IPS DF 6.9 (cell line): ENCODE data around the gene PLCB1.

ENCODE experiments used
- DNase-seq: peaks from one replicate; pipeline ENCODE4 v3.0.0-alpha.2; 2013; ENCODE audit warnings: low read depth, low spot score
- H3K27ac ChIP-seq: one replicate; pipeline ENCODE4 v1.5.1; 2013; ENCODE audit warnings: low read length, control low read depth
- H3K27me3 ChIP-seq: 2 replicates; pipeline ENCODE4 v1.6.1; 2013; ENCODE audit warnings: mild to moderate bottlenecking, low read length; ENCODE audit not compliant: control insufficient read depth, insufficient read depth
- H3K36me3 ChIP-seq: 2 replicates; pipeline ENCODE4 v1.6.1; 2013; ENCODE audit warnings: low read length; ENCODE audit not compliant: control insufficient read depth, insufficient read depth
- H3K4me1 ChIP-seq: 2 replicates; pipeline ENCODE4 v1.6.1; 2013; ENCODE audit warnings: low read length; ENCODE audit not compliant: control insufficient read depth, insufficient read depth
- H3K4me3 ChIP-seq: 2 replicates; pipeline ENCODE4 v1.5.1; 2013; ENCODE audit warnings: mild to moderate bottlenecking, low read length
- H3K9me3 ChIP-seq: 2 replicates; pipeline ENCODE4 v1.6.1; 2013; ENCODE audit warnings: low read length, inconsistent platforms; ENCODE audit not compliant: control insufficient read depth, insufficient read depth
- WGBS: extraction: QIAGEN DNeasy Blood & Tissue Kit; methylation state at CpG from one replicate; pipeline ENCODE4 v1.1.7; 2013; ENCODE audit warnings: mixed read lengths, missing lambda C conversion rate; ENCODE audit not compliant: insufficient read length, insufficient coverage; 5-methylcytosine and 5-hydroxymethylcytosine counted together

Gene PLCB1

DNA sequence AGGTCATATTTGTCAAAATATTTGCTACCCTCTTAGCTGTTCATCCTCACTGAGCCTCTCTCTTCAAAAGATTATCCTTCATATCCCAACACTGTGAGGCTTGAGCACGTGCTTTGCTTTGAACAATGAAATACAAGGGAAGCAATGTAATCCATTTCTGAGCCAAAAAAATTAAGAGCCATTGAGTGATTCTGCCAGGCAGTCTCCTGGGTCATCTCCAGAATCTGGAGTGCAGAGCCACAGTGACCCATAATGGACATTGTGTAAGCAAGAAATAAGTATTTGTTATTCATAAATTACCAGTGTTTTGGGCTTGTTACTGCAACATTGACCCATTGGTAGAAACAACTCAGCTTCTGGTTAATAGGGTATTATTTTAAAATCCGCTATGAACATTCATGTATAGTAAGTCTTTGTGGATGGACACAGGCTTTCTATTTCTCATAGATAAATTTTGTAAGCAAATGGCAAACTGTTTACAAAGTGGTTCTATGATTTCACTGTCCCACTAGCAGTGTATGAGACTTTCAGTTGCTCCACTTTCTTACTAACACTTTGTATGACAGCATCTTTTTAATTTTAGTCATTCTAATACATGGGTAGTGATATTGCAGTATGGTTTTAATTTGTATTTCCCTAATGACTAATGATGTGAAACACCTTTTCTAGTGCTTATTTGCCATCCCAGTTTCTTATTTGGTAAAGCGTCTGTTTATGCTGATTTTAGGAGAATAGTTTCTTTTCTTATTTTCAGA lies 358.2 kb downstream of the PLCB1 start:
- no peaks in the 10 kb centered on the region for H3K36me3 ChIP-seq
- WGBS = no CpG with 5 or more reads among the region's 3 CpGs
- no peak overlapping the region for H3K27ac ChIP-seq
- no peak overlapping the region for H3K4me3 ChIP-seq
- H3K9me3 ChIP-seq = no peaks in the 10 kb centered on the region
- H3K27me3 ChIP-seq = no peaks in the 10 kb centered on the region
- H3K4me1 ChIP-seq = no peaks in the 10 kb centered on the region
- DNase-seq = no peak

DNA sequence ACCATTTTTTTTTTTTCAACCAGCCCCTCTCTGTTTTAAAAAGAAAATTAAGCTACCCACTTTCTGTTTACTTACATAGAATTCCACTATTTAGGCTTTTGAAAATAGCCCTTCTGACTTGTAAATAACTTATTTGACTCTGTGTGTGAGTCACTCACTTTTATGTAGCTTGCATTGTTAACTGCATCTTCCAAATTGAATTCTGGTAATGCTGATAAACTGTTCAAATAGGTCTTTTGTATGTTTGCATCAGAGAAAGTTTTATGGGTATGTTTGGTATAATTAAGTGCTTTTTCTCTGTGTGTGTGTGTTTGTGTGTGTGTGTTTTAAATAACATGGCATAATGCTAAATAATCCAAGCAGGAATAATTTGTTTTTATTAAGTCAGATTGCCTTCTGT lies 360.1 kb downstream of the PLCB1 start:
- Histone ChIP-seq H3K27ac (no peak overlapping the region), H3K4me3 (no peak overlapping the region), H3K36me3 (no peaks in the 10 kb centered on the region), H3K4me1 (no peaks in the 10 kb centered on the region), H3K9me3 (no peaks in the 10 kb centered on the region), H3K27me3 (no peaks in the 10 kb centered on the region)
- DNase-seq = no peak

DNA sequence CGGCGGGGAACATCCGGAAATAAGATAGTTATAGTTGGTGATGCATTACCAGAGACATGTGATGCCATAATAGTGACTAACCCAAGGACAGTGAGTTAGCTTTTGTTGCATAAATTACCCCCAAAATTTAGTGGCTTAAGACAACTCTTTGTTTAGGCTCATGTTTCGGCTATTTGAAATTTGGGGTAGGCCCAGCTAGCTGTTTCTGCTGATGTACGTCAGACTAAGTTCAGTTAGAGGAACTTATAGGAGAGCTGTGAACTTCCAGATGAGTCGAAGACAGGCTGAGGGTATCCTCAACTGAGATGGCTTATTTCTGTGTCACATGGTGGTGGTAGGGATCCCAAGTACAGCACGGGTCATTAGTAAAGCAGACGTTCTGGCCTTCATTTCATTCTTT lies 366.5 kb downstream of the PLCB1 start:
- WGBS = no CpG with 5 or more reads among the region's 8 CpGs
- H3K27ac ChIP-seq = no peak overlapping the region

DNA sequence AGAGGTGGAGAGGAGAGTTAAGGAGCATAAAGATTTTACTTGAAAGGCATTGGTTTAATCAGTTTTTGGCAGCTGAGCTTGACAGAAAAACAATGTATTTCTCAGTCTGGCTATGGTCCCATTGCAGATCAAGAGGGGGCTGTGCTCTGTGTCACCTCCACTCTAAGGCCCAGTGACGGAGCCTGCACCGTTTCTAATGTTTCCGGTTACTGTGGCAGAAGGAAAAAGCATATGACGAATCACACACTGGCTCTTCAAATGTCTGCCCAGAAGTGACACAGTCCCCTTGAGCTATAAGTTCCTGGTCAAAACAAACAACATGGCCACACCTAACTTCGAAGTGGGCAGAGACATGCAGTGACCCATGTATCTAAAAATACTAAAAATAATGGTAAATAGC lies 372.0 kb downstream of the PLCB1 start:
- Histone ChIP-seq H3K27me3 (no peaks in the 10 kb centered on the region), H3K9me3 (no peaks in the 10 kb centered on the region), H3K4me1 (no peaks in the 10 kb centered on the region), H3K27ac (no peak overlapping the region), H3K36me3 (no peaks in the 10 kb centered on the region), H3K4me3 (no peak overlapping the region)
- WGBS = no CpG with 5 or more reads among the region's 5 CpGs
- no peak for DNase-seq

More for the DNA sequence above, 366.5 kb downstream of the PLCB1 start:
- no peak for DNase-seq
- Histone ChIP-seq H3K4me3 (no peak overlapping the region), H3K4me1 (no peaks in the 10 kb centered on the region), H3K27me3 (no peaks in the 10 kb centered on the region), H3K9me3 (no peaks in the 10 kb centered on the region), H3K36me3 (no peaks in the 10 kb centered on the region)

- Histone ChIP-seq H3K4me3 (no peak overlapping the region), H3K36me3 (no peaks in the 10 kb centered on the region), H3K9me3 (no peaks in the 10 kb centered on the region), H3K4me1 (no peaks in the 10 kb centered on the region), H3K27ac (no peak overlapping the region), H3K27me3 (no peaks in the 10 kb centered on the region)
- no peak for DNase-seq
- WGBS = no CpG with 5 or more reads among the region's 4 CpGs
Observed at GRCh38 chr20:8505476-8506200, 373.6 kb downstream of the PLCB1 start.

DNA sequence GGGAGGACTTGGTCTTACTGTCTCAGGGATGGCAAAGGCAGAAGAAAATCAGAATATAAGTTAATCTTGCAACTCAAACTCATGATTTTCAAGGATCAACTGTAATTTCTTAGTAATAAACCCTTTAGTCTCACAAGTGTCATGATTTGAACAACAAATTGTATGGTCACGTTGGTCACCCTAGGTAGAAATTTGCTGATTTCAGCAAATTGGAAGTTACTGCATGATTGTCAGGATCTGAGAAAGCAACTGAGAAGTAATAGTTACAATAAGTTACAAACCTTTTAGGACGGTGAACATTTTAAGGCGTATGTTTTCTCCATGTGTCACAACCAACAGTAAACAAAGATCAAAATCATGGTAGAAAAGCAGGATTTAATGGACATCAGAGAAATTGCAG lies 375.2 kb downstream of the PLCB1 start:
- H3K27me3 ChIP-seq = no peaks in the 10 kb centered on the region
- H3K27ac ChIP-seq = no peak overlapping the region
- WGBS = no CpG with 5 or more reads among the region's 3 CpGs
- H3K36me3 ChIP-seq = no peaks in the 10 kb centered on the region
- no peaks in the 10 kb centered on the region for H3K4me1 ChIP-seq
- no peak for DNase-seq
- H3K9me3 ChIP-seq = no peaks in the 10 kb centered on the region
- no peak overlapping the region for H3K4me3 ChIP-seq

GRCh38 chr20:8509809-8510208 lies 377.7 kb downstream of the PLCB1 start:
- no peaks in the 10 kb centered on the region for H3K9me3 ChIP-seq
- DNase-seq = no peak
- no peaks in the 10 kb centered on the region for H3K4me1 ChIP-seq
- no peak overlapping the region for H3K4me3 ChIP-seq
- H3K27me3 ChIP-seq = no peaks in the 10 kb centered on the region
- H3K36me3 ChIP-seq = no peaks in the 10 kb centered on the region
- no CpG with 5 or more reads among the region's 1 CpG for whole genome bisulfite sequencing
- no peak overlapping the region for H3K27ac ChIP-seq

GRCh38 chr20:8510808-8511207 lies 378.7 kb downstream of the PLCB1 start:
- DNase-seq = no peak
- no peaks in the 10 kb centered on the region for H3K27me3 ChIP-seq
- no peak overlapping the region for H3K27ac ChIP-seq
- no peaks in the 10 kb centered on the region for H3K9me3 ChIP-seq
- H3K4me3 ChIP-seq = no peak overlapping the region
- no peaks in the 10 kb centered on the region for H3K36me3 ChIP-seq
- H3K4me1 ChIP-seq = no peaks in the 10 kb centered on the region

GRCh38 chr20:8512003-8512402 lies 379.9 kb downstream of the PLCB1 start:
- no CpG with 5 or more reads among the region's 5 CpGs for WGBS
- Histone ChIP-seq H3K9me3 (no peaks in the 10 kb centered on the region), H3K36me3 (no peaks in the 10 kb centered on the region), H3K27me3 (no peaks in the 10 kb centered on the region), H3K27ac (no peak overlapping the region), H3K4me3 (no peak overlapping the region), H3K4me1 (no peaks in the 10 kb centered on the region)
- DNase-seq = no peak

DNA sequence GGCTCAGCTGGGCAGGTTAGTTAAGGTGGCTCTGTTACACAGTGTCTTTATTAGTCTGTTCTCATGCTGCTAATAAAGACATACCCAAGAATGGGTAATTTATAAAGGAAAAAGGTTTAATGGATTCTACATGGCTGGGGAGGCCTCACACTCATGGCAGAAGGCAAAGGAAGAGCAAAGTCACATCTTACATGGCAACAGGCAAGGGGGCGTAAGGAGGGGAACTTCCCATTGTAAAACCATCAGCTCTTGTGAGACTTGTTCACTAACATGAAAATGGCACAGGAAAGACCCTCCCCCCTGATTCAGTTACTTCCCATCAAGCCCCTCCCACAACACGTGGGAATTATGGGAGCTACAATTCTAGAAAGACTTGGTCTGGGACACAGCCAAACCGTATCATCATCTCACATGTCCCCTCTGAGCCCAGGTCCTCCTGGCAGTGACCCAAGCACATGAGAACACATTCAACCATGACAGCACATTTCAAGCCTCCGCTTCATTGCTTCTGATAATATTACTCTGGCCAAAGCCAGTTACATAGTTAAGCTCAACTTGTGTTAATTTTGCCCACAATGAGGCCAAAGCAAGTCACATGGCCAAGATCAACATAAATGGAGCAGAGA lies 383.9 kb downstream of the PLCB1 start:
- Histone ChIP-seq H3K4me3 (no peak overlapping the region), H3K27me3 (no peaks in the 10 kb centered on the region), H3K4me1 (no peaks in the 10 kb centered on the region), H3K36me3 (no peaks in the 10 kb centered on the region), H3K9me3 (no peaks in the 10 kb centered on the region), H3K27ac (no peak overlapping the region)
- DNase-seq = no peak
- no CpG with 5 or more reads among the region's 4 CpGs for WGBS
